ENCODE data around the gene HK3. TPM values are rescaled to one million over a fixed set of nuclear protein-coding genes. Genes with fewer than 3 reads are reported as not detected.

The HK3 gene
- polyA plus RNA-seq, 3 donors: 0.37 to 0.99 (median 0.73) TPM

- DNase-seq: no peak
Measured at GRCh38 chr5:176850371-176851245, 48.5 kb downstream of the HK3 start.

GRCh38 chr5:176849611-176850227, 49.4 kb downstream of the HK3 start:
- no peak for DNase-seq

DNA sequence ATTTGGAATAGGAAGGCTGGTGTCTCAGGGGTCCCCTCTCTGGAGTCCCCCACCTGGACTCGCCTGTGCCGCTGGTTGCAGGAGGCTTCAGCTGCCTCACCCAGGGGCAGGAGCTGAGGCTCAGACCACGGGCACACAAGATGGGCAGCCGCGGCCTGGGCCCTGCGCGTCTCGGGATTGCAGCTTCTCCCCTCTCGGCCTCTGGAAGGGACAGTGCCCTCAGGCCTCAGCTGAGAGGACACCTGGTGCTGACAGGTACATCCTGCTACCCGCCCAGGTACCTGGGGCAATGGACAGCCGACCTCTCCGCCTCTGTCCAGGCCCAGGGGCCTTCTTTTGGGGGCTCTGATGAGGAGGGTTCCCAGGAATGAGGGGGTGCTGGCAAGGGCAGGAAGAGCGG, 50.5 kb downstream of the HK3 start:
- DNase-seq: no peak

- no peak for DNase-seq
Measured at GRCh38 chr5:176847726-176848290, 51.3 kb downstream of the HK3 start.

- DNase-seq: no peak
Measured at GRCh38 chr5:176847148-176847547, 52.0 kb downstream of the HK3 start.

- no peak for DNase-seq
Measured at GRCh38 chr5:176846335-176847140, 52.6 kb downstream of the HK3 start.

DNA sequence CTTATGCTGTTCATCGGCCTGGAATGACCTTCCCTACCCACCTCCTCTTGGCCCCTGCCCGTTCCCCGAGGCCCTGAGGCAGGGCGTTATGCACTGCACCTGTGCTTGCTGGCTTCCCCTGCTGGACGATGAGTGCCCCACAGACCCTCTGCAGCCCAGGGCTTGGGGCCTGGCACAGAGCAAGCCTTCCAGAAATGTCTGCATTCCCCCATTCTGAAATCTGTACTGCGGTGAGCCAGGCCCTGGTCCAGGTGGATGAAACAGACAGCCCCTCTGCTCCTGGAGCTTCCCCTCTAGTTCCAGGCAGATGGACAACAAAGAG, 53.8 kb downstream of the HK3 start:
- no peak for DNase-seq

GRCh38 chr5:176844706-176845391, 54.3 kb downstream of the HK3 start:
- peak; percentile 20 for DNase-seq

DNA sequence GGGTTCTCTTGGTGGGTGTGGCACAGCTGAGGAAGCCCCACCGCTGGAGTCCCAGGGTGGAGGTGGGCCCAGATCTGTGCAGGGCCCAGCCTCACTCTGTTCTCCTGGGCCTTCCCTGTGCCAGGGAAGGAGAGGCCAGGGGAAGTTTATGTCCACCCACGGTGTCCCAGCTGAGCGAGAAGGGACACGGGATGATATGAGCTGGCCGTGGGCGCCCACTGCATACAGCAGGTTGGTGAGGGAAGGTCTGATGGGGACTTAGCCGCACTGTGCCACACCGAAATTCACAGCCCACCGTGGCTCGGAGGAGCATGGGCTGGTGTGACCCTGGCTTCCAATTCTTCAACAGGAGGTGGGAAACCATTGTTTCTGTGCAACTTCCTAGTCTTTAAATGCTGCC, 54.9 kb downstream of the HK3 start:
- no peak for DNase-seq

- DNase-seq: no peak
Measured at GRCh38 chr5:176843673-176844072, 55.5 kb downstream of the HK3 start.

- DNase-seq: peak; percentile 95
Measured at GRCh38 chr5:176837707-176838115, 61.4 kb downstream of the HK3 start.

- no peak for DNase-seq
Measured at GRCh38 chr5:176836811-176837706, 62.1 kb downstream of the HK3 start.

GRCh38 chr5:176835918-176836317, 63.2 kb downstream of the HK3 start:
- no peak for DNase-seq

DNA sequence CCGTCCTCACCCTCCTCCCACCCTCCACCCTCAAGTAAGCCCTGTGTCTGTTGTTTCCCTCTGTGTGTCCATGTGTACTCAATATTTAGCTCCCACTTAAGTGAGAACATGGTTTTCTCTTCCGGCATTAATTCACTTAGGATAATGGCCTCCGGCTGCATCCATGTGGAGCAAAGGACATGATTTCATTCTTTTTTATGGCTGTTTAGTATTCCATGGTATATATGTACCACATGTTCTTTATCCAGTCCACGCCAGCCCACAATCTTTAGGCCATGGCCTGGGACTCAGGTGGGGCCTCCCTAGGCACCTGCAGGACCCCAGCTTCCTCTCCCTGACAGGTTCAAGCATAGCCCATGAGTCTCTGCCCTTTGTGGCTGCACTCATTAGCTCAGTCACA, 65.9 kb downstream of the HK3 start:
- no peak for DNase-seq

DNA sequence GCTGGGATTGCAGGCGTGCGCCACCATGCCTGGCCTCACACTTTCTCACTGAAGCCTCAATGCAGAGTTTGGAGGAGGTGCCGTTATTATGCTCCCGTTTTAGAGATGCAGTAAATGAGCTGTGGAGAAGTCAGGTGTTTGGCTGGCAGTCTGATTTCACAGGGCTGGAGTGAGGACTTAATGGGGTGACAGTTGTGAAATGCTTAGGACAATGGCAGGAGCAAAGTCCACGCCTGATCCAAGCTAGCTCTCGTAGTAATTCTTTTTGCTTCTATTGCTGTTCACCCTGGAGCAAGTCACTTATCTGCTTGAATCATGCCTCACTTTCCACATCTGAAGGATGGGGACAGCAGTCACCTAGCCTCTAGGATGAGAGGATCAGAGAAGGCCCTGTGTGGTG, 67.0 kb downstream of the HK3 start:
- DNase-seq: no peak

DNA sequence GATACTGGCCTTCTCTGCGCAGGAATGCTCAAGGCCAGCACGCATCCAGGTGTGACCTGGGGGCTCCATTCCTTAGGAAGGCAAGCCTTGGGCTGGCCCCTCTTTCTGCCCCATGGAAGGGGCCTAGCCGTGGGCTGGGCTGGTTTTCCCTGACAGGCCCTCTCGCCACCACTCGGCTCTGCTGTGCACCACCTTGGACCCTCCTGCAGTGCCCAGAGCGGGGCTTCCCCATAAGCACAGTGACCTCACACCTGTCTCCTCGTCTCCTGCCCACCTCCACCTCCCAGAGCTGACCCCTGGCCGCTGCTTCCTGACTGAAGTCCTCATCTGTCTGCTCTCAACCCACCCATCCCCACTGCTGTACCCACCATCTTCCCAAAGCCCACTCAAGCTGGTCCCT, 67.7 kb downstream of the HK3 start:
- no peak for DNase-seq

- DNase-seq: no peak
Measured at GRCh38 chr5:176830995-176831423, 68.1 kb downstream of the HK3 start.
